Measurements from ENCODE around the gene NID1.

- TF ChIP-seq, protein P1, sequence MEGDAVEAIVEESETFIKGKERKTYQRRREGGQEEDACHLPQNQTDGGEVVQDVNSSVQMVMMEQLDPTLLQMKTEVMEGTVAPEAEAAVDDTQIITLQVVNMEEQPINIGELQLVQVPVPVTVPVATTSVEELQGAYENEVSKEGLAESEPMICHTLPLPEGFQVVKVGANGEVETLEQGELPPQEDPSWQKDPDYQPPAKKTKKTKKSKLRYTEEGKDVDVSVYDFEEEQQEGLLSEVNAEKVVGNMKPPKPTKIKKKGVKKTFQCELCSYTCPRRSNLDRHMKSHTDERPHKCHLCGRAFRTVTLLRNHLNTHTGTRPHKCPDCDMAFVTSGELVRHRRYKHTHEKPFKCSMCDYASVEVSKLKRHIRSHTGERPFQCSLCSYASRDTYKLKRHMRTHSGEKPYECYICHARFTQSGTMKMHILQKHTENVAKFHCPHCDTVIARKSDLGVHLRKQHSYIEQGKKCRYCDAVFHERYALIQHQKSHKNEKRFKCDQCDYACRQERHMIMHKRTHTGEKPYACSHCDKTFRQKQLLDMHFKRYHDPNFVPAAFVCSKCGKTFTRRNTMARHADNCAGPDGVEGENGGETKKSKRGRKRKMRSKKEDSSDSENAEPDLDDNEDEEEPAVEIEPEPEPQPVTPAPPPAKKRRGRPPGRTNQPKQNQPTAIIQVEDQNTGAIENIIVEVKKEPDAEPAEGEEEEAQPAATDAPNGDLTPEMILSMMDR (IDR thresholded peaks at IDR 0.05): no peak
- TF ChIP-seq POLR2A (IDR thresholded peaks at IDR 0.05): no peak
Observed at GRCh38 chr1:236024641-236025040, 40.2 kb downstream of the NID1 start.

Data from thyroid gland (tissue), 4 donors.